WERI-Rb-1 (cell line): Measurements from ENCODE around the gene LAMB1.
"Not testable (repeated sequence)": the region's sequence is repeated elsewhere in the genome, so short reads cannot be mapped to it uniquely, and the experiment has no call there.

Experiments used
- DNase-seq: peaks from one replicate; pipeline ENCODE4 v3.0.0-alpha.2; 2020
- H3K27ac ChIP-seq: fragments of 250-450 bp; sonication (Bioruptor Pico); 2 replicates; pipeline ENCODE4 v1.5.1; 2020; ENCODE audit warnings: mild to moderate bottlenecking, moderate library complexity
- H3K27me3 ChIP-seq: fragments of 250-450 bp; sonication (Bioruptor Pico); 2 replicates; pipeline ENCODE4 v1.5.1; 2021; ENCODE audit warnings: mild to moderate bottlenecking, low read depth, moderate library complexity; ENCODE audit not compliant: insufficient read depth, severe bottlenecking
- H3K36me3 ChIP-seq: fragments of 250-450 bp; sonication (Bioruptor Pico); 2 replicates; pipeline ENCODE4 v1.5.1; 2020; ENCODE audit warnings: mild to moderate bottlenecking, moderate library complexity
- H3K4me3 ChIP-seq: 2 replicates; pipeline ENCODE4 v1.5.1; 2011; ENCODE audit warnings: low read depth, mild to moderate bottlenecking, control low read depth, low read length
- H3K9me3 ChIP-seq: fragments of 250-450 bp; sonication (Bioruptor Pico); 2 replicates; pipeline ENCODE4 v1.5.1; 2021; ENCODE audit warnings: mild to moderate bottlenecking, moderate library complexity; ENCODE audit not compliant: severe bottlenecking
- CTCF ChIP-seq: IDR thresholded peaks from 2 replicates; pipeline ENCODE4 v1.5.1; 2011; ENCODE audit warnings: low read depth, mild to moderate bottlenecking, control low read depth, inconsistent platforms, low read length

LAMB1 gene

GRCh38 chr7:107961405-107961804, 41.6 kb downstream of the LAMB1 start:
- Histone ChIP-seq H3K4me3 (no peak overlapping the region), H3K36me3 (peaks cover 76% of the 10 kb centered on the region)

DNA sequence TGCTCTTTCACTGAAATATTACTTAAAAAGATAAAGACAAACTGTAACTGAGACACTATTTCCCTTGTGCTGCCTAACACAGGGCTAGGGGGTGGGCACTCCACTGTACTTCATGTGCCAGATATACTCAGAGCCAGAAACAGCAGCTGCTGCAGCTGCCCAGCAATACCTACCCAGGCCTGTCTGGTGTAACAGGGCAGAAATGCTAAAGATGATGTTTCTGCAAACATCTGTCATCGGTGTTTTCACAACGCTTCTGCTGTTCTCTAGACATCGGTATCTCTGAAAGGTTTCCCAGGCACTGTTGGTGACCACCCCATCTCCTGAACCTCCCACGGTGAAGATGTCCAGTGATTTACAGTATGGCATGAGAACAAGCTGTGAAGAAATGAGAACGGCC, 42.7 kb downstream of the LAMB1 start:
- Histone ChIP-seq H3K9me3 (no peaks in the 10 kb centered on the region), H3K36me3 (peaks cover 81% of the 10 kb centered on the region), H3K4me3 (no peak overlapping the region), H3K27ac (no peak overlapping the region), H3K27me3 (no peaks in the 10 kb centered on the region)
- TF ChIP-seq CTCF: no peak
- DNase-seq: no peak

More at GRCh38 chr7:107961405-107961804, 41.6 kb downstream of the LAMB1 start:
- no peaks in the 10 kb centered on the region for H3K9me3 ChIP-seq
- H3K27me3 ChIP-seq: no peaks in the 10 kb centered on the region
- TF ChIP-seq CTCF: no peak
- H3K27ac ChIP-seq: no peak overlapping the region
- DNase-seq: no peak

DNA sequence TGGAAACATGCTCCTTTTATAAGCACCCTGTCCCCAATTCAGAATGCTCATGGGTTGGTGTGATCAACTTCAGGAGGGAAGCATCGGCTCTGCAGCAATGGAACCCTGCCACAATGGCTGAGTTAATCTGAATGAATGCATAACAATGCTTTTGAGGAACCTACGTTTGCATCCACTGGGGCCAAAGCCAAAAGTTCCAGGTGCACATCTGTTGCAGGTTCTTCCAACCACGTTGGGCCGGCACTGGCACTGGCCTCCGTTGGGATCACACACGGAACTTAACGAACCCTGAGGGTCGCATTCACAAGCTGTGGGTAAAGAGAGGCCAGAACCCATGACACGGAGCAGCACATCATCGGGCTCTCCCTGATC, 43.4 kb downstream of the LAMB1 start:
- H3K36me3 ChIP-seq: peaks cover 76% of the 10 kb centered on the region
- no peak for DNase-seq
- H3K27me3 ChIP-seq: no peaks in the 10 kb centered on the region
- H3K9me3 ChIP-seq: no peaks in the 10 kb centered on the region
- no peak for TF ChIP-seq CTCF
- H3K4me3 ChIP-seq: no peak overlapping the region
- H3K27ac ChIP-seq: no peak overlapping the region

DNA sequence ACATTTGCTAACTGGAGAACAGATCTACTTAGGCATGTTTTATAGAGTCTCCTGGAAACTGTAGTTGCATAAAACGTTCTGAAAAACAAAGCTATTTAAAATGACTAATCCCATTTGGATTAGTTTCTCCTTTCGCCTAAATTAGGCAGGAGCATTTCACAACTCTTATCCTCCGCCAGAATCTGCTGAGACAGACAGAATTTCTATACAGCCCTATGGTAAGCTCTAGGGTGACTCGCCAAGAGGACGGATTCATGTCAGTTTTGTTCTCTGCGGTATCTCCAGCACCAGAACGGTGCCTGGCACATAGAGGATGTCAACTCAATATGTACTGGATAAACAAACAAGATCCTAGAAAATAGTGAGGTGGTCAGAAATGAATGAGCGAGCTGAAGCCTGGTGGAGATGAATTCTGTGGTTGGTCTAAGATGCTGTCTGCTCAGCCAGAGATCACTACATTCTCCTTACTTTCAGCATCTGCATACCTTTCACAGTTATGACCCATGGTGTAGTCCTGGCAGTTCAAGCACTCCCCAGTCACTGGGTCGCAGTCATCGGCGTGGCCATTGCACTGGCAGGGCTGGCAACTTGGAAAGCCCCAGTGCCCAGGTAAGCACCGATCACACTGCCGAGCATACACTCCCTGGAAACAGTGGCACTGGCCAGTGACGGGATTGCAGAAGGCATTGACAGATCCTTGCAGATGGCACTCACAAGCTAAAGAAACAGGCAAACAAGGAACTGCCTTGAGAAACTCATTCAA, 44.0 kb downstream of the LAMB1 start:
- DNase-seq: no peak
- H3K27me3 ChIP-seq: no peaks in the 10 kb centered on the region
- no peaks in the 10 kb centered on the region for H3K9me3 ChIP-seq
- H3K36me3 ChIP-seq: peaks cover 75% of the 10 kb centered on the region
- no peak for TF ChIP-seq CTCF
- no peak overlapping the region for H3K4me3 ChIP-seq
- no peak overlapping the region for H3K27ac ChIP-seq

DNA sequence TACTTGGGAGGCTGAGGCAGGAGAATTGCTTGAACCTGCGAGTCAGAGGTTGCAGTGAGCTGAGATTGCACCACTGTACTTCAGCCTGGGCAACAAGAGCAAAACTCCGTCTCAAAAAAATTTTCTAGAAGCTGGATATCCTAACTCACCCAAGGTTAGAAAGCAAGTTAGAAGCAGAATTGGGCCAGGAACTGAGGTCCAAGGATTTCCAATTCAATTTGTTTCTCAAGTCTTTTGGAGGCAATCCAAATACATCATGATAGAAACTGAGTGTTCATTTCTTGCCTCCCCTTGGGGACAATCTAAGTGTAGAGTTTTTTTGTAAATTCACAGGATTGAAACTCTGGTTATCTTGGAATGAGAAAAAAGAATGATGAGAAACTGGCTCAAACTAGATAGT, 45.5 kb downstream of the LAMB1 start:
- DNase-seq: no peak
- no peak overlapping the region for H3K27ac ChIP-seq
- peaks cover 77% of the 10 kb centered on the region for H3K36me3 ChIP-seq
- H3K9me3 ChIP-seq: no peaks in the 10 kb centered on the region
- no peaks in the 10 kb centered on the region for H3K27me3 ChIP-seq
- TF ChIP-seq CTCF: no peak
- H3K4me3 ChIP-seq: no peak overlapping the region

DNA sequence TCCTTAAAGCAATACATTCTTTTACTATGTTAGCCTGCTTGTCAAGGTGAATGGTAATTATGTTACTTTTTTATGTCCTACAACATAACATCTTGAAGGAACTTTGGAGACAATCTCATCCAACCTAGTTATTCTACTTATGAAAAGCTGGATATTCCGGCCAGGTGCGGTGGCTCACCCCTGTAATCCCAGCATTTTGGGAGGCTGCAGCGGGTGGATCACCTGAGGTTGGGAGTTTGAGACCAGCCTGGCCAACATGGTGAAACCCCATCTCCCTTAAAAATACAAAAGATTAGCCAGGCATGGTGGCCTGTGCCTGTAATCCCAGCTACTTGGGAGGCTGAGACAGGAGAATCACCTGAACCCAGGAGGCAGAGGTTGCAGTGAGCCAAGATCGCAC, 46.0 kb downstream of the LAMB1 start:
- H3K36me3 ChIP-seq: peaks cover 77% of the 10 kb centered on the region
- H3K4me3 ChIP-seq, H3K27ac ChIP-seq, H3K9me3 ChIP-seq, H3K27me3 ChIP-seq, DNase-seq: not testable (repeated sequence)
